CD8-positive, alpha-beta memory T cell (primary cell): ENCODE data around the gene CHGA. TPM values are rescaled to one million over a fixed set of nuclear protein-coding genes. Genes with fewer than 3 reads are reported as not detected.

Experiments used
- CTCF ChIA-PET: fragments of 350-600 bp; sonication (Branson Sonifier 250); formaldehyde crosslinking; loops from one replicate; lab custom pipeline; 2021; ENCODE audit warnings: antibody characterized with exemption; lab: Charles Lee
- POLR2A ChIA-PET: fragments of 350-600 bp; sonication (Branson Sonifier 250); formaldehyde crosslinking; loops from one replicate; lab custom pipeline; 2021; ENCODE audit warnings: antibody characterized with exemption; lab: Charles Lee
- DNase-seq, 5 donors: peaks; one replicate each; pipeline versions ENCODE4 v3.0.0 to v3.0.0-alpha.2; 2020 to 2022; ENCODE audit warnings: mixed read lengths in 1 of 5
- H3K27ac ChIP-seq: one replicate; pipeline ENCODE4 v1.7.0; 2013; ENCODE audit warnings: low read depth, mild to moderate bottlenecking, low read length, moderate library complexity
- H3K27me3 ChIP-seq: 2 replicates; pipeline ENCODE4 v1.7.0; 2013; ENCODE audit warnings: low read length, mild to moderate bottlenecking; ENCODE audit not compliant: insufficient read depth, poor library complexity, severe bottlenecking
- H3K36me3 ChIP-seq: 2 replicates; pipeline ENCODE4 v1.7.0; 2013; ENCODE audit warnings: mild to moderate bottlenecking, low read length, moderate library complexity; ENCODE audit not compliant: insufficient read depth
- H3K4me1 ChIP-seq: 2 replicates; pipeline ENCODE4 v1.7.0; 2013; ENCODE audit warnings: mild to moderate bottlenecking, low read length, moderate library complexity; ENCODE audit not compliant: insufficient read depth
- H3K4me3 ChIP-seq: 2 replicates; pipeline ENCODE4 v1.7.0; 2013; ENCODE audit warnings: mild to moderate bottlenecking, low read length
- H3K9me3 ChIP-seq: 2 replicates; pipeline ENCODE4 v1.7.0; 2013; ENCODE audit warnings: mild to moderate bottlenecking, low read length
- H3K27ac Mint-ChIP-seq, 8 donors: one replicate each; pipeline ENCODE4 v1.8.0; 2020 to 2021; ENCODE audit warnings: mixed read lengths in 8 of 8, mild to moderate bottlenecking in 6 of 8, inconsistent platforms in 3 of 8, moderate library complexity in 3 of 8
- H3K27me3 Mint-ChIP-seq, 2 donors: one replicate each; pipeline ENCODE4 v1.8.0; 2020 to 2021; ENCODE audit warnings: mixed read lengths in 2 of 2, mild to moderate bottlenecking in 1 of 2, moderate library complexity in 1 of 2
- H3K36me3 Mint-ChIP-seq, 3 donors: one replicate each; pipeline ENCODE4 v1.8.0; 2020 to 2021; ENCODE audit warnings: mixed read lengths in 3 of 3, inconsistent platforms in 1 of 3, mild to moderate bottlenecking in 1 of 3
- H3K4me1 Mint-ChIP-seq, 3 donors: one replicate each; pipeline ENCODE4 v1.8.0; 2020 to 2021; ENCODE audit warnings: mixed read lengths in 3 of 3, inconsistent platforms in 1 of 3, mild to moderate bottlenecking in 1 of 3
- H3K4me3 Mint-ChIP-seq, 7 donors: one replicate each; pipeline ENCODE4 v1.8.0; 2020 to 2021; ENCODE audit warnings: mixed read lengths in 7 of 7, mild to moderate bottlenecking in 6 of 7, moderate library complexity in 4 of 7, inconsistent platforms in 2 of 7
- H3K9me3 Mint-ChIP-seq, 5 donors: one replicate each; pipeline ENCODE4 v1.8.0; 2020 to 2022; ENCODE audit warnings: mixed read lengths in 5 of 5, mild to moderate bottlenecking in 3 of 5, moderate library complexity in 2 of 5, inconsistent platforms in 1 of 5
- polyA plus RNA-seq: library from polyadenylated mRNA; unstranded; fragments of 300-500 nt; fragmentation: Illumina TruSeq; gene quantifications from one replicate; pipeline ENCODE4 v1.2.3, GENCODE V29; 2021
- total RNA-seq, 2 experiments: library from RNA; stranded (reverse); gene quantifications; one replicate each; pipeline ENCODE4 v1.2.3, GENCODE V29; 2021

Gene CHGA
- total and polyA plus RNA-seq, 3 experiments from 2014 or later: not detected

GRCh38 chr14:92968291-92969020 lies 45.5 kb downstream of the CHGA start:
- no peak for DNase-seq
- H3K9me3 ChIP-seq: no peaks in the 10 kb centered on the region
- Mint-ChIP-seq H3K9me3 (peaks cover 0 to 5% (median 0%) of the 10 kb centered on the region in 5 donors), H3K4me3 (no peak overlapping the region), H3K4me1 (peaks cover 8 to 23% (median 18%) of the 10 kb centered on the region in 3 donors), H3K36me3 (peaks cover 5 to 18% (median 6%) of the 10 kb centered on the region in 3 donors), H3K27ac (peak overlapping the region in 1 of 8 donors; percentile 39), H3K27me3 (no peaks in the 10 kb centered on the region)
- H3K4me3 ChIP-seq: no peak overlapping the region
- H3K27me3 ChIP-seq: no peaks in the 10 kb centered on the region
- ChIA-PET POLR2A (no interaction called here), CTCF (interaction anchor here (1.0 kb wide), 1 partner anchor 163 kb away, joined by 3 read pairs; no protein-coding TSS in a partner anchor)
- no peaks in the 10 kb centered on the region for H3K4me1 ChIP-seq
- no peaks in the 10 kb centered on the region for H3K36me3 ChIP-seq
- no peak overlapping the region for H3K27ac ChIP-seq

- DNase-seq: no peak
- no peaks in the 10 kb centered on the region for H3K27me3 ChIP-seq
- POLR2A ChIA-PET: no interaction called here
- H3K27ac ChIP-seq: no peak overlapping the region
- Mint-ChIP-seq H3K27me3 (no peaks in the 10 kb centered on the region), H3K4me1 (peaks cover 8 to 23% (median 18%) of the 10 kb centered on the region in 3 donors), H3K9me3 (peaks cover 0 to 5% (median 0%) of the 10 kb centered on the region in 5 donors), H3K27ac (no peak overlapping the region), H3K36me3 (peaks cover 5 to 18% (median 6%) of the 10 kb centered on the region in 3 donors), H3K4me3 (no peak overlapping the region)
- H3K36me3 ChIP-seq: no peaks in the 10 kb centered on the region
- no peak overlapping the region for H3K4me3 ChIP-seq
- CTCF ChIA-PET: interaction anchor here (0.8 to 0.9 kb wide), 2 partner anchors 14 to 16 kb away, joined by 3 read pairs; no protein-coding TSS in a partner anchor
- H3K9me3 ChIP-seq: no peaks in the 10 kb centered on the region
- H3K4me1 ChIP-seq: no peaks in the 10 kb centered on the region
Observed at GRCh38 chr14:92969430-92969829, 46.5 kb downstream of the CHGA start.

GRCh38 chr14:92969871-92970270 lies 46.9 kb downstream of the CHGA start:
- Mint-ChIP-seq H3K9me3 (peaks cover 0 to 5% (median 0%) of the 10 kb centered on the region in 5 donors), H3K4me3 (no peak overlapping the region), H3K27ac (no peak overlapping the region), H3K36me3 (peaks cover 5 to 18% (median 6%) of the 10 kb centered on the region in 3 donors), H3K4me1 (peaks cover 8 to 23% (median 16%) of the 10 kb centered on the region in 3 donors), H3K27me3 (no peaks in the 10 kb centered on the region)
- POLR2A ChIA-PET: no interaction called here
- CTCF ChIA-PET: interaction anchor here (0.8 to 0.9 kb wide), 2 partner anchors 14 to 16 kb away, joined by 3 read pairs; no protein-coding TSS in a partner anchor
- Histone ChIP-seq H3K27me3 (no peaks in the 10 kb centered on the region), H3K9me3 (no peaks in the 10 kb centered on the region), H3K36me3 (no peaks in the 10 kb centered on the region), H3K27ac (no peak overlapping the region), H3K4me1 (no peaks in the 10 kb centered on the region), H3K4me3 (no peak overlapping the region)
- no peak for DNase-seq

- ChIA-PET POLR2A (no interaction called here), CTCF (no interaction called here)
- Histone ChIP-seq H3K27ac (no peak overlapping the region), H3K9me3 (no peaks in the 10 kb centered on the region), H3K36me3 (no peaks in the 10 kb centered on the region), H3K27me3 (no peaks in the 10 kb centered on the region), H3K4me3 (no peak overlapping the region), H3K4me1 (no peaks in the 10 kb centered on the region)
- no peak overlapping the region for H3K27ac Mint-ChIP-seq
- no peak for DNase-seq
- H3K4me3 Mint-ChIP-seq: no peak overlapping the region
- H3K4me1 Mint-ChIP-seq: peaks cover 7 to 19% (median 12%) of the 10 kb centered on the region in 3 donors
- peaks cover 5 to 18% (median 6%) of the 10 kb centered on the region in 3 donors for H3K36me3 Mint-ChIP-seq
- H3K9me3 Mint-ChIP-seq: peaks cover 0 to 5% (median 0%) of the 10 kb centered on the region in 5 donors
- no peaks in the 10 kb centered on the region for H3K27me3 Mint-ChIP-seq
Observed at GRCh38 chr14:92970271-92970670, 47.3 kb downstream of the CHGA start.

- CTCF ChIA-PET: no interaction called here
- H3K4me3 Mint-ChIP-seq: no peak overlapping the region
- Histone ChIP-seq H3K4me1 (no peaks in the 10 kb centered on the region), H3K27ac (no peak overlapping the region), H3K9me3 (peaks cover 7% of the 10 kb centered on the region), H3K27me3 (no peaks in the 10 kb centered on the region), H3K36me3 (peaks cover 4% of the 10 kb centered on the region), H3K4me3 (no peak overlapping the region)
- DNase-seq: no peak
- no peaks in the 10 kb centered on the region for H3K27me3 Mint-ChIP-seq
- H3K36me3 Mint-ChIP-seq: peaks cover 6 to 30% (median 19%) of the 10 kb centered on the region in 3 donors
- H3K4me1 Mint-ChIP-seq: peaks cover 4 to 13% (median 6%) of the 10 kb centered on the region in 3 donors
- H3K27ac Mint-ChIP-seq: peak overlapping the region in 2 of 8 donors; percentile 60 to 71
- H3K9me3 Mint-ChIP-seq: peaks cover 0 to 7% (median 5%) of the 10 kb centered on the region in 5 donors
- POLR2A ChIA-PET: no interaction called here
Observed at GRCh38 chr14:92971601-92972180, 48.7 kb downstream of the CHGA start.

- H3K27me3 Mint-ChIP-seq: no peaks in the 10 kb centered on the region
- DNase-seq: peak in 2 of 5 donors; percentile 11 to 44
- H3K27ac Mint-ChIP-seq: peak overlapping the region in 1 of 8 donors; percentile 7
- Histone ChIP-seq H3K36me3 (peaks cover 9% of the 10 kb centered on the region), H3K4me3 (no peak overlapping the region), H3K27ac (no peak overlapping the region), H3K27me3 (no peaks in the 10 kb centered on the region), H3K4me1 (no peaks in the 10 kb centered on the region), H3K9me3 (peaks cover 7% of the 10 kb centered on the region)
- peaks cover 0 to 8% (median 5%) of the 10 kb centered on the region in 3 donors for H3K4me1 Mint-ChIP-seq
- peaks cover 11 to 21% (median 13%) of the 10 kb centered on the region in 5 donors for H3K9me3 Mint-ChIP-seq
- CTCF ChIA-PET: no interaction called here
- H3K36me3 Mint-ChIP-seq: peaks cover 22 to 42% (median 30%) of the 10 kb centered on the region in 3 donors
- POLR2A ChIA-PET: no interaction called here
- no peak overlapping the region for H3K4me3 Mint-ChIP-seq
Observed at GRCh38 chr14:92973261-92973797, 50.4 kb downstream of the CHGA start.

- H3K36me3 Mint-ChIP-seq: peaks cover 22 to 47% (median 34%) of the 10 kb centered on the region in 3 donors
- H3K4me3 ChIP-seq: no peak overlapping the region
- no peak overlapping the region for H3K4me3 Mint-ChIP-seq
- peak overlapping the region in 1 of 8 donors; percentile 33 for H3K27ac Mint-ChIP-seq
- H3K36me3 ChIP-seq: peaks cover 9% of the 10 kb centered on the region
- no peaks in the 10 kb centered on the region for H3K27me3 ChIP-seq
- peaks cover 7% of the 10 kb centered on the region for H3K9me3 ChIP-seq
- ChIA-PET POLR2A (no interaction called here), CTCF (no interaction called here)
- no peak for DNase-seq
- H3K4me1 Mint-ChIP-seq: peaks cover 0 to 8% (median 5%) of the 10 kb centered on the region in 3 donors
- H3K4me1 ChIP-seq: no peaks in the 10 kb centered on the region
- H3K27me3 Mint-ChIP-seq: no peaks in the 10 kb centered on the region
- peaks cover 12 to 26% (median 19%) of the 10 kb centered on the region in 5 donors for H3K9me3 Mint-ChIP-seq
- H3K27ac ChIP-seq: no peak overlapping the region
Observed at GRCh38 chr14:92973798-92974372, 50.9 kb downstream of the CHGA start.
